IPS-15b (cell line): Measurements from ENCODE around the gene CDH13.

Experiments
- H3K27me3 ChIP-seq: one replicate; pipeline ENCODE4 v1.6.1; 2013; ENCODE audit warnings: low read length; ENCODE audit not compliant: control insufficient read depth, insufficient read depth
- H3K36me3 ChIP-seq: one replicate; pipeline ENCODE4 v1.6.1; 2013; ENCODE audit warnings: low read length; ENCODE audit not compliant: control insufficient read depth, insufficient read depth
- H3K4me1 ChIP-seq: one replicate; pipeline ENCODE4 v1.6.1; 2013; ENCODE audit warnings: mild to moderate bottlenecking, low read length; ENCODE audit not compliant: control insufficient read depth, insufficient read depth
- H3K4me3 ChIP-seq: one replicate; pipeline ENCODE4 v1.5.1; 2013; ENCODE audit warnings: low read depth, low read length
- H3K9ac ChIP-seq: one replicate; pipeline ENCODE4 v1.6.1; 2013; ENCODE audit warnings: low read depth, mild to moderate bottlenecking, low read length
- H3K9me3 ChIP-seq: one replicate; pipeline ENCODE4 v1.6.1; 2013; ENCODE audit warnings: mild to moderate bottlenecking, low read length; ENCODE audit not compliant: control insufficient read depth, insufficient read depth

Gene CDH13

DNA sequence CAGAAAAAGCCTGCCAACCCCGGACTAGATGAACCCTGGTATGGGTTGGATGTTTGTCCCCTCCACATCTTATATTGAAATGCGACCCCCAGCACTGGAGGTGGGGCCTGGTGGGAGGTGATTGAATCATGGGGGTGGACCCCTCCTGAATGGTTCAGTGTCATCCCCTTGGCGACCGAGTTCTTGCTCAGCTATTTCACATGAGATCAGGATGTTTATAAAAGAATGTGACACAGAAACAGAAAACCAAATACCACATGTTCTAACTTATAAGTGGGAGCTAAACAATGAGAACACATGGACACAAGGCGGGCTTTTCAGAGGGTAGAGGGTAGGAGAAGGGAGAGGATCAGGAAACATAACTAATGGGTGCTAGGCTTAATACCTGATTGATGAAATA lies 605.0 kb downstream of the CDH13 start:
- Histone ChIP-seq H3K36me3 (no peaks in the 10 kb centered on the region), H3K4me1 (no peaks in the 10 kb centered on the region), H3K9ac (no peak overlapping the region), H3K4me3 (no peak overlapping the region), H3K9me3 (no peaks in the 10 kb centered on the region), H3K27me3 (no peaks in the 10 kb centered on the region)

GRCh38 chr16:83233153-83233552 lies 606.4 kb downstream of the CDH13 start:
- H3K4me1 ChIP-seq = no peaks in the 10 kb centered on the region
- no peak overlapping the region for H3K9ac ChIP-seq
- H3K9me3 ChIP-seq = no peaks in the 10 kb centered on the region
- H3K4me3 ChIP-seq = no peak overlapping the region
- no peaks in the 10 kb centered on the region for H3K27me3 ChIP-seq
- no peaks in the 10 kb centered on the region for H3K36me3 ChIP-seq

- Histone ChIP-seq H3K9me3 (no peaks in the 10 kb centered on the region), H3K4me1 (no peaks in the 10 kb centered on the region), H3K27me3 (no peaks in the 10 kb centered on the region), H3K36me3 (no peaks in the 10 kb centered on the region), H3K9ac (no peak overlapping the region), H3K4me3 (no peak overlapping the region)
Measured at GRCh38 chr16:83238949-83239691, 612.4 kb downstream of the CDH13 start.

GRCh38 chr16:83244057-83244456 lies 617.3 kb downstream of the CDH13 start:
- Histone ChIP-seq H3K9me3 (no peaks in the 10 kb centered on the region), H3K4me1 (no peaks in the 10 kb centered on the region), H3K36me3 (no peaks in the 10 kb centered on the region), H3K4me3 (no peak overlapping the region), H3K9ac (no peak overlapping the region), H3K27me3 (peaks cover 2% of the 10 kb centered on the region)

GRCh38 chr16:83245061-83245460 lies 618.3 kb downstream of the CDH13 start:
- H3K27me3 ChIP-seq = peaks cover 2% of the 10 kb centered on the region
- H3K4me1 ChIP-seq = no peaks in the 10 kb centered on the region
- no peaks in the 10 kb centered on the region for H3K36me3 ChIP-seq
- no peak overlapping the region for H3K9ac ChIP-seq
- H3K4me3 ChIP-seq = no peak overlapping the region
- no peaks in the 10 kb centered on the region for H3K9me3 ChIP-seq

DNA sequence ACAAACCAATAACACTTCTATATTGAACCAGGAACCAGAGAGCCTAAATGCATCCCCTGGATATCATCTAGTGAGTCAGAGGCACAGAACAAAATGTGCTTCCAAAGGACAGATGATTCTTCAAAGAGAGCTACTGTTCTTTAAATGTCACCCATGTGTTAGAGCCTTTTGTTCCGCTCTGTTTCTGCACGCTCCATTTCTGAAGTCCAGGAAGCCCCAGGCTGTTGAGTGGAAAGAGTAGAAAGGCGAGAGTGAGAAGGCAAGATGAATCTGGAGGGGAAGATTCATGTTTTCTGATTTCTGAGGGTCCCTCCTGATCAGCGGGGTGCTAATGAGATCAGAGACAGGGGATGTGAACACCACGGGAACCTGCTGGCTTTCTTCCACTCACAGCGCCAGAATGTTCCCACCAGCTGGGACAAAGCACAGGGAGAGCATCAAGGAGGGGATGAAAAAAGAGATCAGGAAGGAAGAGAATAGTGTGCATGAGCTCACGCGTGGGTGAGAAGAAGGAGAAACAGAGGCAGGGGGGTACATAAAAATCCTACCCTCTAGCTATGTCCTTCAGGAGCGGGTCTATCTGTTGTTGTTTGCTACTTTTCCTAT lies 621.1 kb downstream of the CDH13 start:
- Histone ChIP-seq H3K4me3 (no peak overlapping the region), H3K27me3 (peaks cover 2% of the 10 kb centered on the region), H3K9ac (no peak overlapping the region), H3K4me1 (no peaks in the 10 kb centered on the region), H3K36me3 (no peaks in the 10 kb centered on the region), H3K9me3 (no peaks in the 10 kb centered on the region)

DNA sequence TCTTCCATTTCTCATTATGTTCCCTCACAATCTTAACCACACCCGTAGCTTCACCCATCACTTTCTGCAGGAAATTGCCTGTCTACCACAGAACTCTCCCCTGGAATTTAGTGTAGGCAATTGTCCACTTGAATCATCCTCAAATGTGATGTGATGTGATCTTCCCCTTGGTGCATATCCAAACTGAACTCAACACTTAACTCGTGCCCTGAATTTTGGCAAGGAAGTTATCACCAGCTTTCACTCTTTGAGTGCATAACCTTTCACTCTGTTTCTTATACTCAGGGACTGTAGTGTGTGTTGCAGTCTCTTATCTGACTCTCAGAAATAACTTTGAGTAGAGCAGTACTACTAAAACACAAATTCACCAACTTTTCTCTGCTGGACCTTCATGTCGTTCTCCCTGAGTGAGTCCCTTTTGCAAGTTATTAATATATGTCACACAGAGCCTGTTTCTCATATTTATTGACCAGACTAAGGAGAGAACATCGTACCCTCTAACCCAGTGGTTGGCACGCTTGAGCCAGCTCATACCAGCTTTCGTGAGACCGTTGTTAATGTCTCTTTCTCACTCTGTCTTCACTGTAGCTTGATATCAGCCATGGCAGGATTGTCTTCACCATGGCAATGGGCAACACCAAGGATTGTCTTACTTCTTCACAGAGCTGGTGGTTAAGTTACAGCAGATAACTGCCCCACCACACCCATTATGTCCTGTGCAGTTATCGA lies 622.1 kb downstream of the CDH13 start:
- H3K4me3 ChIP-seq = no peak overlapping the region

DNA sequence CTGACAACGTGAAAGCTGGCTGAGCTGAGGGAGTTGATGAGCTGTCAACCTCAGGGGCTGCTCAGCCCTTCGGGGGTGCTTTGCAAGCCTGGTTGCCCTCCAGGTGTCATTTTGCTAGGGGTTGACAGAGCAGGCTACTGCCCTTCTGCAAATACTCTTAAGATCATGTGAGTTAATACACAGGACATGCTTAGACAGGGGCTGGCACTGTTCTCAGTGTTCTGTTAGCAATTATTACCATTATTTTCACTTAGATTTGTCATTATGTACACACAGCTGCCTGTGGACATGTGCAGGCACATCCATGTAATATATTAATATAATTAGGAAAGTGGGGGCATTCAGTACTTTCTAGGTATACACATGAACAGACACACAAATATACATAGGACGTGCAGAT lies 626.8 kb downstream of the CDH13 start:
- no peaks in the 10 kb centered on the region for H3K9me3 ChIP-seq
- no peaks in the 10 kb centered on the region for H3K36me3 ChIP-seq
- H3K27me3 ChIP-seq = no peaks in the 10 kb centered on the region
- H3K4me1 ChIP-seq = no peaks in the 10 kb centered on the region
- H3K9ac ChIP-seq = no peak overlapping the region
- H3K4me3 ChIP-seq = no peak overlapping the region

More for the DNA sequence above, 622.1 kb downstream of the CDH13 start:
- peaks cover 2% of the 10 kb centered on the region for H3K27me3 ChIP-seq
- H3K36me3 ChIP-seq = no peaks in the 10 kb centered on the region
- no peaks in the 10 kb centered on the region for H3K4me1 ChIP-seq
- H3K9me3 ChIP-seq = no peaks in the 10 kb centered on the region
- H3K9ac ChIP-seq = no peak overlapping the region

- H3K36me3 ChIP-seq = no peaks in the 10 kb centered on the region
- H3K9ac ChIP-seq = no peak overlapping the region
- H3K4me3 ChIP-seq = no peak overlapping the region
- no peaks in the 10 kb centered on the region for H3K9me3 ChIP-seq
- no peaks in the 10 kb centered on the region for H3K4me1 ChIP-seq
- H3K27me3 ChIP-seq = no peaks in the 10 kb centered on the region
Measured at GRCh38 chr16:83258366-83258928, 631.7 kb downstream of the CDH13 start.

DNA sequence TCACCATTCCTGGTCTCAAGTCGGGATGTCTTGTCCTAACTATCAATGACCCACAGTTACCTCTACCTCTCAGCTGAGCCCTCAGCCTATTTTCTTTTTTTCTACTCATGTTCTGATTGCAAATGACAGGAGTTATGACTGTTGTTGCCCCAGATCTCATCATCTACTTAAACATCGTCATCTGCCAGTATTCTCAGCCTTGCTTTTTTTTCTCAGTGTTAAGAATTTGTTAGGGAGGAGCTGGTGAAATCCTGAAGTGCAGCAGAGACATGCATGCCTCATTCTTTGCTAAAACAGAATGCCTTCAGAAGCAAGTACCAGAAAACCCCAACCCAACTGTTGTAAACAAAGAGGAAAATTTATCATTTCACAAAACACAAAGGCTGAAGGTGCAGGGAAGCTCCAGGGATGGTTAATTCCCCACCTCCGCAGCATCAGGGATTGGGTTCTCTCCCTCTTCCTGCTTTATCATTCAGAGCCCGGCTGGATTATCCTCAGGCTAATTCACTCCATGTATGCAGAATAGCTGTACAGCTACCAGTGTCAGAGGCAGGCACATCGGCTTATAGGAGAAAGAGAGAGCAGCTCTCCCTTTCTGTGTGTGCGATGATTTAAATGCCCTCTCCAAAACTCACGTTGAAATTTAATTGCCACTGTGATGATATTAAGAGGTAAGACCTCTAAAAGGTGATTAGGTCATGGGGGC lies 640.2 kb downstream of the CDH13 start:
- Histone ChIP-seq H3K9ac (no peak overlapping the region), H3K36me3 (no peaks in the 10 kb centered on the region), H3K9me3 (no peaks in the 10 kb centered on the region), H3K4me1 (no peaks in the 10 kb centered on the region), H3K27me3 (no peaks in the 10 kb centered on the region), H3K4me3 (no peak overlapping the region)

GRCh38 chr16:83268169-83268568 lies 641.4 kb downstream of the CDH13 start:
- no peak overlapping the region for H3K9ac ChIP-seq
- H3K36me3 ChIP-seq = no peaks in the 10 kb centered on the region
- H3K4me1 ChIP-seq = no peaks in the 10 kb centered on the region
- H3K9me3 ChIP-seq = no peaks in the 10 kb centered on the region
- no peak overlapping the region for H3K4me3 ChIP-seq
- no peaks in the 10 kb centered on the region for H3K27me3 ChIP-seq
